GM11168 (cell line): ENCODE data around the gene TERF2IP.

Source experiments
- in situ Hi-C: fragments of 300-500 bp; cut with MboI; formaldehyde crosslinking; loops from one replicate; pipeline ENCODE4 v1.12.0; 2022; ENCODE audit warnings: low sequenced_read_pairs; ENCODE audit not compliant: unreplicated experiment

TERF2IP gene

GRCh38 chr16:75632857-75633256 lies 14.7 kb upstream of the TERF2IP start:
- in situ Hi-C loops = no loop called here

- in situ Hi-C loops = loop anchor here (5.0 kb wide), 1 partner anchor 127 kb away; no protein-coding TSS in a partner anchor
Measured at GRCh38 chr16:75635036-75635435, 12.5 kb upstream of the TERF2IP start.

- in situ Hi-C loops = no loop called here
Measured at GRCh38 chr16:75640598-75640997, 7.0 kb upstream of the TERF2IP start.

- in situ Hi-C loops = no loop called here
Measured at GRCh38 chr16:75644240-75645012, 3.1 kb upstream of the TERF2IP start.

GRCh38 chr16:75647112-75647491 lies 471 bp upstream of the TERF2IP start:
- in situ Hi-C loops = no loop called here

- in situ Hi-C loops = no loop called here
Measured at GRCh38 chr16:75648265-75649076, 898 bp downstream of the TERF2IP start.

GRCh38 chr16:75653922-75654321 lies 6.3 kb downstream of the TERF2IP start:
- in situ Hi-C loops = no loop called here

GRCh38 chr16:75658175-75658574 lies 10.6 kb downstream of the TERF2IP start:
- in situ Hi-C loops = no loop called here

GRCh38 chr16:75660321-75660720 lies 12.7 kb downstream of the TERF2IP start:
- in situ Hi-C loops = no loop called here

GRCh38 chr16:75660726-75661302 lies 13.2 kb downstream of the TERF2IP start:
- in situ Hi-C loops = no loop called here

- in situ Hi-C loops = no loop called here
Measured at GRCh38 chr16:75667503-75667902, 19.9 kb downstream of the TERF2IP start.

- in situ Hi-C loops = no loop called here
Measured at GRCh38 chr16:75676909-75677308, 29.3 kb downstream of the TERF2IP start, which contains the start of gene CPHXL2. Gene CPHXL2, minus strand, starts transcription at chr16:75677009. Its CDS starts 10 bp downstream, at chr16:75676999.

GRCh38 chr16:75679366-75679765 lies 31.8 kb downstream of the TERF2IP start:
- in situ Hi-C loops = no loop called here

GRCh38 chr16:75682308-75682707 lies 34.7 kb downstream of the TERF2IP start:
- in situ Hi-C loops = no loop called here

GRCh38 chr16:75687361-75687760 lies 39.8 kb downstream of the TERF2IP start:
- in situ Hi-C loops = no loop called here

- in situ Hi-C loops = no loop called here
Measured at GRCh38 chr16:75695708-75696107, 48.1 kb downstream of the TERF2IP start.

- in situ Hi-C loops = no loop called here
Measured at GRCh38 chr16:75697571-75697970, 50.0 kb downstream of the TERF2IP start.

GRCh38 chr16:75701361-75701760 lies 53.8 kb downstream of the TERF2IP start, which contains the start of gene DUXB:
Gene DUXB, minus strand, starts transcription at chr16:75701461. Its CDS starts 43 bp downstream, at chr16:75701418.
- in situ Hi-C loops = no loop called here

GRCh38 chr16:75702242-75702641 lies 54.7 kb downstream of the TERF2IP start:
- in situ Hi-C loops = no loop called here

GRCh38 chr16:75703306-75703705 lies 55.7 kb downstream of the TERF2IP start:
- in situ Hi-C loops = no loop called here
